PC-9 (cell line): ENCODE data around the gene CMTM3.

Experiments
- EZH2 ChIP-seq: fragments of 200-600 bp; sonication (generic); IDR thresholded peaks from 2 replicates; pipeline ENCODE4 v1.8.0; 2017; ENCODE audit warnings: antibody characterized with exemption, low read depth
- TF ChIP-seq, protein P1 (sequence below): fragments of 200-600 bp; sonication (generic); conservative IDR thresholded peaks from 2 replicates; pipeline ENCODE4 v1.6.1; 2017; ENCODE audit warnings: mixed run types, antibody characterized with exemption, mild to moderate bottlenecking, moderate library complexity

GRCh38 chr16:66580605-66581209, 23.8 kb upstream of the CMTM3 start:
- TF ChIP-seq, protein P1, sequence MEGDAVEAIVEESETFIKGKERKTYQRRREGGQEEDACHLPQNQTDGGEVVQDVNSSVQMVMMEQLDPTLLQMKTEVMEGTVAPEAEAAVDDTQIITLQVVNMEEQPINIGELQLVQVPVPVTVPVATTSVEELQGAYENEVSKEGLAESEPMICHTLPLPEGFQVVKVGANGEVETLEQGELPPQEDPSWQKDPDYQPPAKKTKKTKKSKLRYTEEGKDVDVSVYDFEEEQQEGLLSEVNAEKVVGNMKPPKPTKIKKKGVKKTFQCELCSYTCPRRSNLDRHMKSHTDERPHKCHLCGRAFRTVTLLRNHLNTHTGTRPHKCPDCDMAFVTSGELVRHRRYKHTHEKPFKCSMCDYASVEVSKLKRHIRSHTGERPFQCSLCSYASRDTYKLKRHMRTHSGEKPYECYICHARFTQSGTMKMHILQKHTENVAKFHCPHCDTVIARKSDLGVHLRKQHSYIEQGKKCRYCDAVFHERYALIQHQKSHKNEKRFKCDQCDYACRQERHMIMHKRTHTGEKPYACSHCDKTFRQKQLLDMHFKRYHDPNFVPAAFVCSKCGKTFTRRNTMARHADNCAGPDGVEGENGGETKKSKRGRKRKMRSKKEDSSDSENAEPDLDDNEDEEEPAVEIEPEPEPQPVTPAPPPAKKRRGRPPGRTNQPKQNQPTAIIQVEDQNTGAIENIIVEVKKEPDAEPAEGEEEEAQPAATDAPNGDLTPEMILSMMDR, result no peak
- no peak for TF ChIP-seq EZH2
